Urothelium cell line (cell line): ENCODE measurements around the gene KCNK16.

Experiments
- DNase-seq: peaks from one replicate; pipeline ENCODE4 v3.0.0; 2011; ENCODE audit warnings: low spot score, mixed read lengths
- FAIRE-seq: peaks from 2 replicates; lab custom pipeline; 2011; peaks lifted over from hg19 to GRCh38; lab: Jason Lieb, UNC

Gene KCNK16

GRCh38 chr6:39342692-39343395 is 20.3 kb upstream of the KCNK16 start:
- DNase-seq, result no peak
- no peak for FAIRE-seq

- FAIRE-seq, result no peak
- DNase-seq, result no peak
These were observed 19.4 kb upstream of the KCNK16 start for GRCh38 chr6:39341937-39342336.

GRCh38 chr6:39341352-39341751 is 18.9 kb upstream of the KCNK16 start:
- DNase-seq, result no peak
- FAIRE-seq, result no peak

- DNase-seq, result no peak
- no peak for FAIRE-seq
These were observed 17.5 kb upstream of the KCNK16 start for GRCh38 chr6:39339868-39340550.

- FAIRE-seq (no peak), DNase-seq (no peak)
These were observed 16.8 kb upstream of the KCNK16 start for GRCh38 chr6:39339096-39339867.

GRCh38 chr6:39338397-39338796 is 15.9 kb upstream of the KCNK16 start:
- FAIRE-seq (no peak), DNase-seq (no peak)

GRCh38 chr6:39335780-39336545 is 13.5 kb upstream of the KCNK16 start:
- FAIRE-seq (no peak), DNase-seq (peak; percentile 60)

- no peak for FAIRE-seq
- no peak for DNase-seq
These were observed 11.3 kb upstream of the KCNK16 start for GRCh38 chr6:39333644-39334438.

GRCh38 chr6:39330476-39330875 is 8.0 kb upstream of the KCNK16 start:
- FAIRE-seq (no peak), DNase-seq (no peak)

GRCh38 chr6:39330057-39330456 is 7.6 kb upstream of the KCNK16 start:
- FAIRE-seq (no peak), DNase-seq (no peak)

GRCh38 chr6:39328066-39328465 is 5.6 kb upstream of the KCNK16 start:
- FAIRE-seq (no peak), DNase-seq (no peak)

- no peak for FAIRE-seq
- no peak for DNase-seq
These were observed 5.0 kb upstream of the KCNK16 start for GRCh38 chr6:39327507-39327906.

GRCh38 chr6:39321761-39322160 is 741 bp downstream of the KCNK16 start:
- FAIRE-seq, result no peak
- DNase-seq, result no peak

GRCh38 chr6:39320363-39320984 is 2.0 kb downstream of the KCNK16 start:
- DNase-seq (no peak), FAIRE-seq (no peak)

GRCh38 chr6:39319621-39320362 is 2.7 kb downstream of the KCNK16 start:
- DNase-seq (no peak), FAIRE-seq (no peak)

GRCh38 chr6:39317256-39317655 is 5.2 kb downstream of the KCNK16 start:
- FAIRE-seq (no peak), DNase-seq (no peak)

- FAIRE-seq (no peak), DNase-seq (no peak)
These were observed 8.2 kb downstream of the KCNK16 start, which contains the start of gene KCNK17 for GRCh38 chr6:39314273-39314795. Gene KCNK17, minus strand, starts transcription at chr6:39314419. Its CDS starts 99 bp downstream, at chr6:39314320.

- DNase-seq, result no peak
- no peak for FAIRE-seq
These were observed 8.8 kb downstream of the KCNK16 start for GRCh38 chr6:39313526-39314272.
